ENCODE data around the gene PPP2R2B. TPM values are rescaled to one million over a fixed set of nuclear protein-coding genes. Genes with fewer than 3 reads are reported as not detected.

PPP2R2B gene
- total RNA-seq, 8 experiments from 2014 or later = 54.2 to 102 (median 75.0) TPM

GRCh38 chr5:146897061-146897460 is 18.5 kb upstream of the PPP2R2B start:
- no peak overlapping the region for H3K27ac ChIP-seq
- peaks cover 0 to 5% of the 10 kb centered on the region in 2 donors for H3K4me1 ChIP-seq (replicated peaks in 1 of 2)
- in situ Hi-C loops (cut with MboI; ENCODE audit: low pct_unique_long_range_greater_than_20kb in 2 of 9, low sequenced_read_pairs in 9 of 9, unreplicated experiment in 9 of 9) = no loop called here
- no peak overlapping the region for H3K4me3 ChIP-seq
- ATAC-seq (replicated peaks in 6 of 8) = no peak
- WGBS, 10 experiments = 21 to 93% (median 72%) methylated on average over 1 to 3 of the region's 3 CpGs

- WGBS, 10 experiments = 44 to 100% (median 83%) methylated on average over 2 to 4 of the region's 4 CpGs; no CpG with 5 or more reads in 1 of the 10 experiments
- Histone ChIP-seq H3K4me1 (replicated peaks in 1 of 2) (peaks cover 10 to 13% of the 10 kb centered on the region in 2 donors), H3K4me3 (no peak overlapping the region), H3K27ac (no peak overlapping the region)
- in situ Hi-C loops (cut with MboI; ENCODE audit: low pct_unique_long_range_greater_than_20kb in 2 of 9, low sequenced_read_pairs in 9 of 9, unreplicated experiment in 9 of 9) = no loop called here
- ATAC-seq (replicated peaks in 6 of 8) = no peak
Measured at GRCh38 chr5:146894753-146895521, 16.4 kb upstream of the PPP2R2B start.

DNA sequence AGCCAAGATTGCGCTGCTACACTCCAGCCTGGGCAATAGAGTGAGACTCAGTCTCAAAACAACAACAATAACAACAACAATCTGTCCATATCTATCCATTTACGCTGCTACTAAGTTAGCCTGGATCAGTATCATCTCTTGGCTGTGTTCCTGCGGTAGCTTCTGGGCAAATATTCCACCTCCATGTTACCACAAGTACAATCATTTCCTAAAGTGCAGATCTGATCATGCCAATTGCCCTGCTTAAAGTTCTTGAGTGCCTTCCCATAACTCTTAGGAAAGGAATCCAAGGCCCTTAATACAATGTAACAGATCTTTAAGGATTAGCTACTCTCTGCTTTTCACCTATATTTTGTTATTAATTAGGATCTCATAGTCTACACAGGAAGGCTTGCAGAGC is 15.4 kb upstream of the PPP2R2B start:
- in situ Hi-C loops (cut with MboI; ENCODE audit: low pct_unique_long_range_greater_than_20kb in 2 of 9, low sequenced_read_pairs in 9 of 9, unreplicated experiment in 9 of 9) = no loop called here
- ATAC-seq (replicated peaks in 6 of 8) = no peak
- Histone ChIP-seq H3K27ac (no peak overlapping the region), H3K4me3 (no peak overlapping the region), H3K4me1 (replicated peaks in 1 of 2) (peaks cover 15 to 22% of the 10 kb centered on the region in 2 donors)
- 80 to 100% (median 94%) methylated on average over 1 to 3 of the region's 3 CpGs; no CpG with 5 or more reads in 3 of the 10 experiments for WGBS, 10 experiments

DNA sequence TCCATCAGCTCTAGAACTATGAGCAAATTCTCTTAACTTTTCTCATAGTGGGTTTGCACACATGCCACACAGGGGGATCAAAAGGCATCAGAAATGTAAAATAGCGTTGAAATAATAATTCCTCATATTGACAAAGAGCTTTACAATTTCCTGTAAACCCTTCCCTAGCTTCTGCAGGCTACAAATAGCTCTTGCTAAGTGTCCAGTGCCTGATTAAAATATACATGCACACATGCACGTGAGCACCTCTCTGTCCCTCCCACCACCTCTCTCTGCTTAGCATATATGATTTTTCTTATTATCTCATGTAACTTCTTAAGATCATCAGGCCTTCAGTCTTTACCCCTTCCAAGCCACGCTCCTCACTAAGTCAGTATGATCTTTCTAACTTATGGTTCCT is 13.7 kb upstream of the PPP2R2B start:
- Histone ChIP-seq H3K27ac (no peak overlapping the region), H3K4me3 (no peak overlapping the region), H3K4me1 (replicated peaks in 1 of 2) (peaks cover 25 to 31% of the 10 kb centered on the region in 2 donors)
- in situ Hi-C loops (cut with MboI; ENCODE audit: low pct_unique_long_range_greater_than_20kb in 2 of 9, low sequenced_read_pairs in 9 of 9, unreplicated experiment in 9 of 9) = no loop called here
- ATAC-seq (replicated peaks in 6 of 8) = peak in 3 of 8 experiments; percentile 38 to 90 (median 61)
- WGBS, 10 experiments = 21 to 100% (median 80%) methylated on average over 1 to 3 of the region's 3 CpGs; no CpG with 5 or more reads in 1 of the 10 experiments

DNA sequence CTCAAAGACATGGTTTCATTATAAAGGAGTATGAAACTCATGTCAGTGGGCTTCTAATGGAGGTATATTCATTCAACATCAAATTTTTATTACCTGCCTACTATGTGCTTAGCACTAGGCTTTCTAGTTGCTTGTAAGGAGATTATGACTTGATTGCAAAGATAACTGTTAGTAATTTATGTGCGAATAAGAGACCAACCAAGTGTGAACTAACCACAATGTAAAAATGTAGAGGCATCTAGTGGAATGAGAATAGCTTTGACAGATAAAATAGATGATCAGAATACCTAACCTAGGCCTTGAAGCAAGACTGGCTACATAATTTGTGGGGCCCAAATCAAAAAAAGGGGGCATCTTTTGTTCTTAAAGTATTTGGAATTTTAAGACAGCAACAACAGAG is 13.0 kb upstream of the PPP2R2B start:
- WGBS, 10 experiments = 60 to 100% (median 100%) methylated on average over 1 of the region's 1 CpG; no CpG with 5 or more reads in 3 of the 10 experiments
- Histone ChIP-seq H3K4me3 (no peak overlapping the region), H3K4me1 (replicated peaks in 1 of 2) (peaks cover 25 to 31% of the 10 kb centered on the region in 2 donors), H3K27ac (no peak overlapping the region)
- ATAC-seq (replicated peaks in 6 of 8) = peak in 1 of 8 experiments; percentile 3
- in situ Hi-C loops (cut with MboI; ENCODE audit: low pct_unique_long_range_greater_than_20kb in 2 of 9, low sequenced_read_pairs in 9 of 9, unreplicated experiment in 9 of 9) = no loop called here

GRCh38 chr5:146890731-146891440 is 12.3 kb upstream of the PPP2R2B start:
- H3K4me1 ChIP-seq (replicated peaks in 1 of 2) = peaks cover 25 to 31% of the 10 kb centered on the region in 2 donors
- in situ Hi-C loops (cut with MboI; ENCODE audit: low pct_unique_long_range_greater_than_20kb in 2 of 9, low sequenced_read_pairs in 9 of 9, unreplicated experiment in 9 of 9) = no loop called here
- 0 to 100% (median 83%) methylated on average over 1 of the region's 1 CpG; no CpG with 5 or more reads in 3 of the 10 experiments for WGBS, 10 experiments
- H3K27ac ChIP-seq = no peak overlapping the region
- ATAC-seq (replicated peaks in 6 of 8) = peak in 3 of 8 experiments; percentile 15 to 33 (median 22)
- H3K4me3 ChIP-seq = no peak overlapping the region

DNA sequence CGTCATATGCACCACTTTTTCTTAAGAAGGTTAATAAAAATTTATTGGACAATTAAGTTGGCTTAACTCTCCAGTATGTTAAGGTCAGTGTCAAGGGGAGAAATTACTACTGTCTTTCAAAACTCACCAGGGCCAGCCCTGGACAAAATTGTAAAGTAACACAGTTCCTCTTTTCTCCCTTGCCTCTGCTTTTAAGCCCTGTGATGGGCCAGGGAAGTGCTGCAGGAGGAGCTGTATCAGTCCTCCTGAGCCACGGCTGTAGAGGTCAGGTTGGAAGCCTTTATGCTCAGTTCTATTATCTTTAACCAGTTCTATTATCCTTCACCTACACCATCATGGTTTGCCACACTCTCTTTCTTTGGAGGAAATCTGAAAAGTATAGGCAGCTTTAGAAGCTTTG is 11.5 kb upstream of the PPP2R2B start:
- in situ Hi-C loops (cut with MboI; ENCODE audit: low pct_unique_long_range_greater_than_20kb in 2 of 9, low sequenced_read_pairs in 9 of 9, unreplicated experiment in 9 of 9) = no loop called here
- Histone ChIP-seq H3K4me1 (replicated peaks in 1 of 2) (peaks cover 25 to 31% of the 10 kb centered on the region in 2 donors), H3K27ac (no peak overlapping the region), H3K4me3 (no peak overlapping the region)
- no peak for ATAC-seq (replicated peaks in 6 of 8)
- 20 to 100% (median 88%) methylated on average over 1 to 2 of the region's 2 CpGs; no CpG with 5 or more reads in 4 of the 10 experiments for WGBS, 10 experiments

DNA sequence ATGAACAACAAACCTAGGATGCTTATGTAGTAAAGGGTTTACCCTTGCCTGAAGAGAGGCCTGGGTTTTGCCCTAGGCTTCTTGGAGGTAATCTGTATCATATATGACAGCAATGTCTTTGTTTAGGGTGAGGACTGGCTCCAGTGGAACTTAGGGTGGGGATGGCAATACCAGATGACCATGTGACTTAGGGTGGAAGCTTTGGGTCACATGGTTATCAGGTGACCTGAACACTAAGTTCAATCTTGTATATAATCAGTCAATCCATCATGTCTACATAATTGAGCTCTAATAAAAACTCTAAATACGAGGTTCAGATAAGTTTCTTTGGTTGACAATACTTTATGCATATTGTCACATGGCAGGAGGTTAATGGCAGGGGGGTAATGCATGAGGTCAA is 10.6 kb upstream of the PPP2R2B start:
- Histone ChIP-seq H3K4me1 (replicated peaks in 1 of 2) (peaks cover 25 to 31% of the 10 kb centered on the region in 2 donors), H3K27ac (no peak overlapping the region), H3K4me3 (no peak overlapping the region)
- in situ Hi-C loops (cut with MboI; ENCODE audit: low pct_unique_long_range_greater_than_20kb in 2 of 9, low sequenced_read_pairs in 9 of 9, unreplicated experiment in 9 of 9) = no loop called here
- ATAC-seq (replicated peaks in 6 of 8) = peak in 1 of 8 experiments; percentile 14
- 25 to 100% (median 57%) methylated on average over 1 of the region's 1 CpG; no CpG with 5 or more reads in 3 of the 10 experiments for WGBS, 10 experiments

GRCh38 chr5:146888351-146888978 is 9.9 kb upstream of the PPP2R2B start:
- no peak overlapping the region for H3K27ac ChIP-seq
- WGBS, 10 experiments = 0 to 100% (median 27%) methylated on average over 1 to 3 of the region's 3 CpGs
- in situ Hi-C loops (cut with MboI; ENCODE audit: low pct_unique_long_range_greater_than_20kb in 2 of 9, low sequenced_read_pairs in 9 of 9, unreplicated experiment in 9 of 9) = no loop called here
- ATAC-seq (replicated peaks in 6 of 8) = peak in 2 of 8 experiments; percentile 28 to 30
- H3K4me3 ChIP-seq = no peak overlapping the region
- peaks cover 25 to 31% of the 10 kb centered on the region in 2 donors for H3K4me1 ChIP-seq (replicated peaks in 1 of 2)

DNA sequence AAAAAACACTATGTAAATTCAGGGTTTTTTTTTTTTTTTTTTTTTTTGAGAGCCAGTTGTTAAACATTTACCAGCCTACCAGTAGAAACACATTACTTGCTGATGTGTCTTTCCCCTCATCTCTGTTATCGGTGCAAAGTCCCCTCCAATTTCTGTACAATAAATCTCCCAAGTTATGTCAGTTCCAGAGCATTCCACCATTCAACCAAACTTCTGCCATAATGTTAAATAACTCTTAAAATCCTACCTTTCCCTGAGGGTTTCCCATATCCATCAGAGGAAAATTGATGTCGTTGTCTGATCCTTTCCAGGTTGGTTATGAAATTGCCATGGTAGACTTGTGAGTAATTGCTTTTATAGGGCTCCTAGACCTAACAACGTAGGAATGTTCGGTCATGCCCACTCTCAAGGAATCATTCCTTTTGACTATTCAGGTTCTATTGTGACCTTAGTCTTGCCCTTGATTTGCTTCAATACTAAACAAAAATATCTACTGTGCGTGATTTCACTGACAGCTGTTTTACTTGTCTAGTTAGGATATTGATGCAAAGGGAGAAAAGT is 5.6 kb upstream of the PPP2R2B start:
- in situ Hi-C loops (cut with MboI; ENCODE audit: low pct_unique_long_range_greater_than_20kb in 2 of 9, low sequenced_read_pairs in 9 of 9, unreplicated experiment in 9 of 9) = no loop called here
- H3K4me3 ChIP-seq = no peak overlapping the region

GRCh38 chr5:146883511-146883910 is 5.0 kb upstream of the PPP2R2B start:
- in situ Hi-C loops (cut with MboI; ENCODE audit: low pct_unique_long_range_greater_than_20kb in 2 of 9, low sequenced_read_pairs in 9 of 9, unreplicated experiment in 9 of 9) = no loop called here
- WGBS, 10 experiments = 10 to 100% (median 81%) methylated on average over 1 to 2 of the region's 2 CpGs; no CpG with 5 or more reads in 1 of the 10 experiments
- Histone ChIP-seq H3K4me1 (replicated peaks in 1 of 2) (peaks cover 7 to 10% of the 10 kb centered on the region in 2 donors), H3K27ac (no peak overlapping the region), H3K4me3 (no peak overlapping the region)
- ATAC-seq (replicated peaks in 6 of 8) = no peak

More for the DNA sequence above, 5.6 kb upstream of the PPP2R2B start:
- Histone ChIP-seq H3K4me1 (replicated peaks in 1 of 2) (peaks cover 11 to 16% of the 10 kb centered on the region in 2 donors), H3K27ac (no peak overlapping the region)
- no peak for ATAC-seq (replicated peaks in 6 of 8)
- WGBS, 10 experiments = 48 to 100% (median 83%) methylated on average over 1 to 5 of the region's 5 CpGs; no CpG with 5 or more reads in 1 of the 10 experiments

- in situ Hi-C loops (cut with MboI; ENCODE audit: low pct_unique_long_range_greater_than_20kb in 2 of 9, low sequenced_read_pairs in 9 of 9, unreplicated experiment in 9 of 9) = no loop called here
- Histone ChIP-seq H3K4me1 (replicated peaks in 1 of 2) (peaks cover 10 to 12% of the 10 kb centered on the region in 2 donors), H3K4me3 (no peak overlapping the region), H3K27ac (no peak overlapping the region)
- WGBS, 10 experiments = 40 to 100% (median 71%) methylated on average over 1 to 6 of the region's 7 CpGs
- ATAC-seq (replicated peaks in 6 of 8) = no peak
Measured at GRCh38 chr5:146880966-146881365, 2.4 kb upstream of the PPP2R2B start.
